NK-92 (cell line): ENCODE results near the gene SAMD3.
"Not testable (repeated sequence)": the region's sequence is repeated elsewhere in the genome, so short reads cannot be mapped to it uniquely, and the experiment has no call there.

Experiments
- DNase-seq: peaks from one replicate; lab custom pipeline; 2025; ENCODE audit not compliant: unreplicated experiment; lab: John Stamatoyannopoulos, UW

SAMD3 gene

GRCh38 chr6:130138116-130138908 is 84.4 kb downstream of the SAMD3 start:
- DNase-seq, result no peak

GRCh38 chr6:130136798-130137197 is 86.0 kb downstream of the SAMD3 start:
- no peak for DNase-seq

- no peak for DNase-seq
These were observed 88.2 kb downstream of the SAMD3 start for GRCh38 chr6:130134582-130134981.

- no peak for DNase-seq
These were observed 90.5 kb downstream of the SAMD3 start for GRCh38 chr6:130132286-130132701.

GRCh38 chr6:130129762-130130246 is 92.9 kb downstream of the SAMD3 start:
- no peak for DNase-seq

GRCh38 chr6:130128326-130128725 is 94.4 kb downstream of the SAMD3 start:
- DNase-seq, result no peak

GRCh38 chr6:130127195-130127594 is 95.6 kb downstream of the SAMD3 start:
- no peak for DNase-seq

GRCh38 chr6:130122243-130122642 is 100.5 kb downstream of the SAMD3 start:
- no peak for DNase-seq

- DNase-seq, result no peak
These were observed 102.0 kb downstream of the SAMD3 start for GRCh38 chr6:130120731-130121130.

- no peak for DNase-seq
These were observed 103.5 kb downstream of the SAMD3 start for GRCh38 chr6:130119211-130119610.

- DNase-seq, result no peak
These were observed 104.5 kb downstream of the SAMD3 start for GRCh38 chr6:130118236-130118635.

GRCh38 chr6:130117187-130117701 is 105.5 kb downstream of the SAMD3 start:
- not testable (repeated sequence) for DNase-seq

- DNase-seq, result no peak
These were observed 106.5 kb downstream of the SAMD3 start for GRCh38 chr6:130116273-130116672.

GRCh38 chr6:130115036-130115435 is 107.7 kb downstream of the SAMD3 start:
- no peak for DNase-seq

- DNase-seq, result no peak
These were observed 109.5 kb downstream of the SAMD3 start for GRCh38 chr6:130113201-130113710.

GRCh38 chr6:130111031-130111430 is 111.7 kb downstream of the SAMD3 start:
- DNase-seq, result no peak

- no peak for DNase-seq
These were observed 115.0 kb downstream of the SAMD3 start for GRCh38 chr6:130107710-130108109.

GRCh38 chr6:130105996-130106704 is 116.6 kb downstream of the SAMD3 start:
- no peak for DNase-seq

- no peak for DNase-seq
These were observed 123.6 kb downstream of the SAMD3 start for GRCh38 chr6:130099119-130099518.

- no peak for DNase-seq
These were observed 124.4 kb downstream of the SAMD3 start for GRCh38 chr6:130098317-130098716.
